Measurements from ENCODE around the gene ATF7IP. TPM values are rescaled to one million over a fixed set of nuclear protein-coding genes. Genes with fewer than 3 reads are reported as not detected.

ATF7IP gene
- total and polyA plus RNA-seq, 10 donors, result 10.2 to 170 (median 111) TPM

DNA sequence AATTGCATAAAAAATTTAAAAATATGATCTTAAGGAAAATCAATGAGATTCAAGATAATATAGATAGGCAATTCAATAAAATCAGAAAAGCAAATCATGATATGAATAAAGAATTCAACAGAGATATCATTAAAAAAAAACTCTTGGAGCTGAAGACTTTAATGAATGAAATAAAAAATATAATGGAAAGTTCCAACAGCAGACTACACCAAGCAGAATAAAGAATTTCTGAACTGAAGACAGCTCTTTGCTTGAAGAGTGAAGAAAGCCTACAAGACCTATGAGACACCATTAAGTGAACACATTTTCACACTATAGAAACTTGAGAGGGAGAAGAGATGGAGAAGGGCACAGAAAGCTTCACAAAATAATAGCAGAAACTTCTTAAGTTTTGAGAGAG lies 156.3 kb downstream of the ATF7IP start:
- Histone ChIP-seq H3K27me3 (replicated peaks in 1 of 7) (no peaks in the 10 kb centered on the region), H3K9me3 (peaks cover 2 to 62% (median 52%) of the 10 kb centered on the region in 8 donors), H3K4me1 (no peaks in the 10 kb centered on the region), H3K4me3 (no peak overlapping the region), H3K27ac (no peak overlapping the region), H3K36me3 (peaks cover 0 to 46% (median 0%) of the 10 kb centered on the region in 6 donors)
- no peak for DNase-seq
- intact Hi-C loops (cut with DNase I; ENCODE audit: low total_unique reads), result no loop called here
- no peak for TF ChIP-seq POLR2AphosphoS5 (IDR thresholded peaks at IDR 0.05)
- TF ChIP-seq, protein P1, sequence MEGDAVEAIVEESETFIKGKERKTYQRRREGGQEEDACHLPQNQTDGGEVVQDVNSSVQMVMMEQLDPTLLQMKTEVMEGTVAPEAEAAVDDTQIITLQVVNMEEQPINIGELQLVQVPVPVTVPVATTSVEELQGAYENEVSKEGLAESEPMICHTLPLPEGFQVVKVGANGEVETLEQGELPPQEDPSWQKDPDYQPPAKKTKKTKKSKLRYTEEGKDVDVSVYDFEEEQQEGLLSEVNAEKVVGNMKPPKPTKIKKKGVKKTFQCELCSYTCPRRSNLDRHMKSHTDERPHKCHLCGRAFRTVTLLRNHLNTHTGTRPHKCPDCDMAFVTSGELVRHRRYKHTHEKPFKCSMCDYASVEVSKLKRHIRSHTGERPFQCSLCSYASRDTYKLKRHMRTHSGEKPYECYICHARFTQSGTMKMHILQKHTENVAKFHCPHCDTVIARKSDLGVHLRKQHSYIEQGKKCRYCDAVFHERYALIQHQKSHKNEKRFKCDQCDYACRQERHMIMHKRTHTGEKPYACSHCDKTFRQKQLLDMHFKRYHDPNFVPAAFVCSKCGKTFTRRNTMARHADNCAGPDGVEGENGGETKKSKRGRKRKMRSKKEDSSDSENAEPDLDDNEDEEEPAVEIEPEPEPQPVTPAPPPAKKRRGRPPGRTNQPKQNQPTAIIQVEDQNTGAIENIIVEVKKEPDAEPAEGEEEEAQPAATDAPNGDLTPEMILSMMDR (IDR thresholded peaks at IDR 0.05 in 8 of 11, conservative IDR thresholded peaks at IDR 0.05 in 3 of 11), result no peak
- no peak for TF ChIP-seq POLR2A (IDR thresholded peaks at IDR 0.05)

DNA sequence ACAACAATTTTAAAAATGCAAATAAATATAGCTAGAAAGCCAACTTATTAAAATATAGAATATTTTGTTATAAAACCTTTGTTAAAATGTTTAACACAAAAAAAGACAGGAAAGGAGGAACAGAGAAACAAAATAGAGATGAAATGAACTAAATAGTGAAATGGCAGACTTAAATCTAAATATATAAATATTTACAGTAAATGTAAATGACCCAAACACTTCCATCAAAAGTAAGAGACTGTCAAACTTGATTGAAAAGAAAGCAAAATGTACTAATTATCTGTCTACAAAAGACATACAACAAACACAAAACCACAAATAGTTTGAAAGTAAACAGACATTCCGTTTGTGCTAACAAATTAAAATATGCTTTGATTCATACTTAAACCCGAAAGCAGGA lies 160.5 kb downstream of the ATF7IP start:
- WGBS, 5 donors, result 88 to 99% (median 94%) methylated on average over 2 of the region's 2 CpGs

DNA sequence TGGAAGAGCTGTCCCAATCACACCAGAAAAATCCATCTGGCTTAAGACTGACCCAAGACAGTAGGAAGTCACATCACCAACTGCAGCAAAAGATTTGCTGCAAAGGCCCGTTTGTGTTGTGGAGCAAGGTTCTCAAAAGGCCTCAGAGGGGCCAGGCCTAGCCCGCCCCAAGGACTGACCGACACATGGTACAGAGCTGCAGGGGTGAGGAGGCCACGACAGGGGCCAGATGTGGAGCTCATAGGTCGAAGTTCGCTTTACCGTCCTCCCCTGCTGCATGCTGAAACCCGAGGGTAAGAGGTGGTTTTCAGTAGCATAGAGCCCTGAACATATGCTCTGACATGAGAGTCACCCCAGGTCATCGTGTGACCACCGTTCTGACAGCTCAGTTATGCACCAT lies 166.7 kb downstream of the ATF7IP start:
- Histone ChIP-seq H3K4me1 (no peaks in the 10 kb centered on the region), H3K9me3 (no peaks in the 10 kb centered on the region), H3K4me3 (no peak overlapping the region), H3K36me3 (peaks cover 0 to 51% (median 0%) of the 10 kb centered on the region in 6 donors), H3K27me3 (replicated peaks in 1 of 7) (no peaks in the 10 kb centered on the region), H3K27ac (peak overlapping the region in 1 of 8 donors; percentile 61)
- DNase-seq, result no peak
- WGBS, 5 donors, result 84 to 94% (median 90%) methylated on average over 9 to 10 of the region's 10 CpGs
- no peak for TF ChIP-seq POLR2A (IDR thresholded peaks at IDR 0.05)
- no peak for TF ChIP-seq POLR2AphosphoS5 (IDR thresholded peaks at IDR 0.05)
- TF ChIP-seq, protein P1 (IDR thresholded peaks at IDR 0.05 in 8 of 11, conservative IDR thresholded peaks at IDR 0.05 in 3 of 11), result no peak
- intact Hi-C loops (cut with DNase I; ENCODE audit: low total_unique reads), result no loop called here

More for the DNA sequence above, 160.5 kb downstream of the ATF7IP start:
- no peak overlapping the region for H3K27ac ChIP-seq
- H3K4me1 ChIP-seq, result no peaks in the 10 kb centered on the region
- H3K36me3 ChIP-seq, result peaks cover 0 to 21% (median 0%) of the 10 kb centered on the region in 6 donors
- H3K4me3 ChIP-seq, result no peak overlapping the region
- no peak for TF ChIP-seq POLR2A (IDR thresholded peaks at IDR 0.05)
- TF ChIP-seq POLR2AphosphoS5 (IDR thresholded peaks at IDR 0.05), result no peak
- TF ChIP-seq, protein P1 (IDR thresholded peaks at IDR 0.05 in 8 of 11, conservative IDR thresholded peaks at IDR 0.05 in 3 of 11), result no peak
- peaks cover 2 to 55% (median 45%) of the 10 kb centered on the region in 8 donors for H3K9me3 ChIP-seq
- H3K27me3 ChIP-seq (replicated peaks in 1 of 7), result no peaks in the 10 kb centered on the region
- intact Hi-C loops (cut with DNase I; ENCODE audit: low total_unique reads), result no loop called here
- DNase-seq, result no peak

DNA sequence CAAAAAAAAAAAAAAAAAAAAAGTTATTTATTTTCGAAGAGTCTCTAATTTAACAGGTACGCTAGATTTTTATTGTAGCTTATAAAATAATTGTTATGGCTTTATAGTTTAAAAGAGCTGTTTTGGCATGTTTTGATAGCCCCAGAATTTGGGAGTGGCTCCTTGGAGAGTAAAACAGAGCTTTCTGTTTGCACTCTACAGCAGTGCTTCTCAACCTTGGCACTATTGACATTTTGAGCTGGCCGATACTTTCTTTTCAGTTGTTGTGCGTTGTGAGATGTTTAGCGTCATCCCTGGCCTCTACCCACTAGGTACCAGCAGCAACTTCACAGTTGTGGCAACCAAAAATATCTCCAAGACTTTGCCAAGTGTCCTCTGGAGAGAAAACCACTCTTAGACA lies 171.6 kb downstream of the ATF7IP start:
- 95 to 98% (median 98%) methylated on average over 5 of the region's 5 CpGs for WGBS, 5 donors
- Histone ChIP-seq H3K4me3 (no peak overlapping the region), H3K36me3 (peaks cover 0 to 89% (median 0%) of the 10 kb centered on the region in 6 donors), H3K4me1 (no peaks in the 10 kb centered on the region), H3K9me3 (no peaks in the 10 kb centered on the region), H3K27me3 (replicated peaks in 1 of 7) (no peaks in the 10 kb centered on the region), H3K27ac (no peak overlapping the region)
- intact Hi-C loops (cut with DNase I; ENCODE audit: low total_unique reads), result no loop called here
- TF ChIP-seq POLR2A (IDR thresholded peaks at IDR 0.05) (no peak), POLR2AphosphoS5 (IDR thresholded peaks at IDR 0.05) (no peak)
- TF ChIP-seq, protein P1 (IDR thresholded peaks at IDR 0.05 in 8 of 11, conservative IDR thresholded peaks at IDR 0.05 in 3 of 11), result no peak
- no peak for DNase-seq
